ENCODE data around the gene HTR1B. TPM values are rescaled to one million over a fixed set of nuclear protein-coding genes. Genes with fewer than 3 reads are reported as not detected.

HTR1B gene
- total RNA-seq, 4 donors from 2014 or later, result 0.36 TPM; not detected in 3

DNA sequence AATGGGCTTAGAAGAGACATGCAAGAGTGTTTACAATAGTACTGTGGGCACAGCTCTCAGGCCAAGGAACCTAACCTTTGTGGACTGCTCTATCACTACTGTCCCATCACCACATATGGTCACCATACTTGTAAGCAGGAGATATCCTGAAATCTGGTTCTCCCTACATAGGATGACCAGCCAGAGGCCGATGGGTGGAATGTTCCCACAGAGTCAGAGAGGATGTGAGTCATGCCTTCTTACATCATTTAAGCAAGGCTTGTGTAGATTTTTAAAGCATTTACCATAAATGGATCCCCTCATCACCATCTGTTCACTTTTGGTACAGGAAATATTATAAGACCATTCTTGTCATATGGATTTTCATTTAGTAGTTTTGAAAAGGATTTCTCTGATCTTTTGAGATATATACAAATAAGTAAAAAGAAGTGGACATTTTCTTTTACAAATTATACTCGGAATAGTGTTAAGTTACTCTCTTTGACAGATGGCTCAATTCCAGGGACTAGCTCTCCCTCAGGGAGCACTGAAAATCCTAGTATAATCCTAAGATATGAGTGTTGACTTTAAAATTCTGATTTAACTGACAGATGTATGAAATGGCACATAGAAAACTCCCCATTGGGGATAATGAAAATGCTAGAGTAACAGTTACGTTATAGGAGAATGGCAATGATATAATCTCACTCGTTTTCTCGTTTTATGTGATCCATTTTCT, 6.6 kb downstream of the HTR1B start:
- Histone ChIP-seq H3K4me1 (no peaks in the 10 kb centered on the region), H3K9me3 (no peaks in the 10 kb centered on the region), H3K27me3 (peaks cover 6% of the 10 kb centered on the region), H3K36me3 (no peaks in the 10 kb centered on the region), H3K4me3 (no peak overlapping the region), H3K27ac (no peak overlapping the region)
- DNase-seq (ENCODE audit: low spot score in 2 of 2), result no peak
- TF ChIP-seq POLR2AphosphoS5 (IDR thresholded peaks at IDR 0.05) (no peak), POLR2A (IDR thresholded peaks at IDR 0.05) (no peak), CTCF (IDR thresholded peaks at IDR 0.05) (no peak)
- WGBS, result 66% methylated on average over 5 of the region's 5 CpGs

GRCh38 chr6:77455271-77455670, 8.0 kb downstream of the HTR1B start:
- Histone ChIP-seq H3K4me3 (no peak overlapping the region), H3K9me3 (no peaks in the 10 kb centered on the region), H3K27me3 (peaks cover 3% of the 10 kb centered on the region), H3K27ac (no peak overlapping the region), H3K4me1 (no peaks in the 10 kb centered on the region), H3K36me3 (no peaks in the 10 kb centered on the region)
- TF ChIP-seq EP300 (IDR thresholded peaks at IDR 0.05), result no peak
- no peak for TF ChIP-seq CTCF (IDR thresholded peaks at IDR 0.05)
- TF ChIP-seq POLR2AphosphoS5 (IDR thresholded peaks at IDR 0.05), result no peak
- TF ChIP-seq POLR2A (IDR thresholded peaks at IDR 0.05), result no peak
- no peak for DNase-seq (ENCODE audit: low spot score in 2 of 2)

GRCh38 chr6:77454386-77454785, 8.9 kb downstream of the HTR1B start:
- no peaks in the 10 kb centered on the region for H3K27me3 ChIP-seq
- H3K4me3 ChIP-seq, result no peak overlapping the region
- H3K9me3 ChIP-seq, result no peaks in the 10 kb centered on the region
- no peaks in the 10 kb centered on the region for H3K36me3 ChIP-seq
- WGBS, result 51% methylated on average over 2 of the region's 2 CpGs
- no peak for DNase-seq (ENCODE audit: low spot score in 2 of 2)
- H3K4me1 ChIP-seq, result no peaks in the 10 kb centered on the region
- TF ChIP-seq EP300 (IDR thresholded peaks at IDR 0.05) (no peak), CTCF (IDR thresholded peaks at IDR 0.05) (no peak), POLR2A (IDR thresholded peaks at IDR 0.05) (no peak), POLR2AphosphoS5 (IDR thresholded peaks at IDR 0.05) (no peak)
- H3K27ac ChIP-seq, result no peak overlapping the region

DNA sequence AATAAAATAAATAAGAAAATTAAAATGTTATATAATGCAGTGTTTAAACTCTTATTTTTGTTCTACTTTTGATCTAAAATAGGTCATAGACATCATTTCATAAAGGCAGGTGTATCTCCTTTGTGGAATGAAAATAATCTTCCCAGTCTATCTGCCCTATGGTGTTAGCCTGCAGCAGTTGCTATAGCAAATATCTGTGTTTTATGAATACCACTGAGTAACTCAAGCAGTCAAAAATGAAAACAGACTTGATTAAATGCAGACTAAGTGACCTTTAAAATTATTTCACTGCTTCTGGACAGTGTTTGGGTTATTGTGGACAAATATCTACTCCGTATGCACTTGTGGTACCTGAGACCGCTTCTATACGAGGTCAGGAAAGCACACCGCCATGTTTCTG, 11.8 kb downstream of the HTR1B start:
- TF ChIP-seq POLR2AphosphoS5 (IDR thresholded peaks at IDR 0.05) (no peak), CTCF (IDR thresholded peaks at IDR 0.05) (no peak), EP300 (IDR thresholded peaks at IDR 0.05) (no peak), POLR2A (IDR thresholded peaks at IDR 0.05) (no peak)
- no peaks in the 10 kb centered on the region for H3K36me3 ChIP-seq
- WGBS, result 93% methylated on average over 4 of the region's 4 CpGs
- no peaks in the 10 kb centered on the region for H3K27me3 ChIP-seq
- no peaks in the 10 kb centered on the region for H3K9me3 ChIP-seq
- no peak overlapping the region for H3K4me3 ChIP-seq
- H3K27ac ChIP-seq, result no peak overlapping the region
- H3K4me1 ChIP-seq, result no peaks in the 10 kb centered on the region
- DNase-seq (ENCODE audit: low spot score in 2 of 2), result no peak

GRCh38 chr6:77450924-77451323, 12.4 kb downstream of the HTR1B start:
- no peak overlapping the region for H3K27ac ChIP-seq
- H3K4me1 ChIP-seq, result no peaks in the 10 kb centered on the region
- TF ChIP-seq POLR2AphosphoS5 (IDR thresholded peaks at IDR 0.05) (no peak), POLR2A (IDR thresholded peaks at IDR 0.05) (no peak), CTCF (IDR thresholded peaks at IDR 0.05) (no peak), EP300 (IDR thresholded peaks at IDR 0.05) (no peak)
- no peaks in the 10 kb centered on the region for H3K9me3 ChIP-seq
- no peak for DNase-seq (ENCODE audit: low spot score in 2 of 2)
- no peaks in the 10 kb centered on the region for H3K36me3 ChIP-seq
- no peak overlapping the region for H3K4me3 ChIP-seq
- no peaks in the 10 kb centered on the region for H3K27me3 ChIP-seq

Data from suprapubic skin (tissue), 4 donors.